ENCODE measurements around the gene TGOLN2. TPM values are rescaled to one million over a fixed set of nuclear protein-coding genes. Genes with fewer than 3 reads are reported as not detected.
"Not testable (repeated sequence)": the region's sequence is repeated elsewhere in the genome, so short reads cannot be mapped to it uniquely, and the experiment has no call there.

TGOLN2 gene
- total and polyA plus RNA-seq, 7 donors: 14.3 to 51.7 (median 36.8) TPM

- no peak for DNase-seq
- Histone ChIP-seq H3K9me3 (no peaks in the 10 kb centered on the region), H3K36me3 (ENCODE audit: insufficient read depth in 1 of 2, low read depth in 1 of 2) (peaks cover 0 to 79% of the 10 kb centered on the region in 2 donors), H3K4me3 (no peak overlapping the region), H3K27me3 (ENCODE audit: insufficient read depth in 3 of 3, low read length in 2 of 3) (no peaks in the 10 kb centered on the region), H3K4me1 (no peaks in the 10 kb centered on the region), H3K27ac (no peak overlapping the region)
- ATAC-seq: no peak
- WGBS, 3 donors: 67 to 71% (median 68%) methylated on average over 5 of the region's 5 CpGs
- intact Hi-C loops (cut with DNase I): no loop called here
- TF ChIP-seq CTCF (IDR thresholded peaks at IDR 0.05): no peak
These were observed 41.7 kb upstream of the TGOLN2 start for GRCh38 chr2:85369500-85369899.

- intact Hi-C loops (cut with DNase I): no loop called here
- no peak for TF ChIP-seq CTCF (IDR thresholded peaks at IDR 0.05)
- H3K4me3 ChIP-seq: no peak overlapping the region
- DNase-seq (no peak), ATAC-seq (no peak)
- no peaks in the 10 kb centered on the region for H3K27me3 ChIP-seq (ENCODE audit: insufficient read depth in 3 of 3, low read length in 2 of 3)
- no peaks in the 10 kb centered on the region for H3K9me3 ChIP-seq
- peaks cover 0 to 73% of the 10 kb centered on the region in 2 donors for H3K36me3 ChIP-seq (ENCODE audit: insufficient read depth in 1 of 2, low read depth in 1 of 2)
- no peak overlapping the region for H3K27ac ChIP-seq
- no peaks in the 10 kb centered on the region for H3K4me1 ChIP-seq
These were observed 41.1 kb upstream of the TGOLN2 start for GRCh38 chr2:85368921-85369320.

- no peaks in the 10 kb centered on the region for H3K4me1 ChIP-seq
- no peaks in the 10 kb centered on the region for H3K9me3 ChIP-seq
- no peaks in the 10 kb centered on the region for H3K27me3 ChIP-seq (ENCODE audit: insufficient read depth in 3 of 3, low read length in 2 of 3)
- WGBS, 3 donors: 83 to 92% (median 87%) methylated on average over 5 of the region's 5 CpGs
- no peak overlapping the region for H3K27ac ChIP-seq
- H3K36me3 ChIP-seq (ENCODE audit: insufficient read depth in 1 of 2, low read depth in 1 of 2): peaks cover 0 to 73% of the 10 kb centered on the region in 2 donors
- ATAC-seq: no peak
- intact Hi-C loops (cut with DNase I): no loop called here
- TF ChIP-seq CTCF (IDR thresholded peaks at IDR 0.05): no peak
- DNase-seq: no peak
- H3K4me3 ChIP-seq: no peak overlapping the region
These were observed 39.4 kb upstream of the TGOLN2 start for GRCh38 chr2:85367180-85367579.

- H3K4me3 ChIP-seq; H3K4me1 ChIP-seq; DNase-seq; H3K27ac ChIP-seq; intact Hi-C loops (cut with DNase I); ATAC-seq; H3K27me3 ChIP-seq (ENCODE audit: insufficient read depth in 3 of 3, low read length in 2 of 3); H3K9me3 ChIP-seq: not testable (repeated sequence)
- WGBS, 3 donors: 80 to 90% (median 81%) methylated on average over 5 of the region's 5 CpGs
- H3K36me3 ChIP-seq (ENCODE audit: insufficient read depth in 1 of 2, low read depth in 1 of 2): peaks cover 0 to 73% of the 10 kb centered on the region in 2 donors
These were observed 35.0 kb upstream of the TGOLN2 start for GRCh38 chr2:85362653-85363387.

- Histone ChIP-seq H3K4me3 (peak overlapping the region; percentile 6), H3K4me1 (peaks cover 34% of the 10 kb centered on the region), H3K27me3 (ENCODE audit: insufficient read depth in 3 of 3, low read length in 2 of 3) (no peaks in the 10 kb centered on the region), H3K27ac (peak overlapping the region; percentile 90), H3K36me3 (ENCODE audit: insufficient read depth in 1 of 2, low read depth in 1 of 2) (peaks cover 0 to 61% of the 10 kb centered on the region in 2 donors), H3K9me3 (no peaks in the 10 kb centered on the region)
- ATAC-seq (no peak), DNase-seq (no peak)
- 75 to 77% (median 77%) methylated on average over 3 of the region's 3 CpGs for WGBS, 3 donors
- intact Hi-C loops (cut with DNase I): no loop called here
- TF ChIP-seq CTCF (IDR thresholded peaks at IDR 0.05): no peak
These were observed 29.9 kb upstream of the TGOLN2 start for GRCh38 chr2:85357736-85358135.

Measured in psoas muscle (tissue), 8 donors.